PC-3 (cell line): ENCODE results near the gene RAX. TPM values are rescaled to one million over a fixed set of nuclear protein-coding genes. Genes with fewer than 3 reads are reported as not detected.

ENCODE experiments used
- ATAC-seq: fragments of 200-7000 bp; cut with Tn5 transposase; 2 replicates; pipeline ENCODE4 v1.9.1; 2020; ENCODE audit warnings: mild to moderate bottlenecking, moderate library complexity
- BruUV-seq: library from RNA; stranded (reverse); fragments of 400-500 nt; replicated peaks from 2 replicates; lab custom pipeline; 2021; lab: Mats Ljungman, UMichigan
- CTCF ChIA-PET: fragments of 300-600 bp; sonication (Branson Sonifier 250); formaldehyde crosslinking; loops from one replicate; lab custom pipeline; 2022; ENCODE audit warnings: antibody characterized with exemption; lab: Charles Lee
- POLR2A ChIA-PET: fragments of 300-600 bp; sonication (Branson Sonifier 250); formaldehyde crosslinking; loops from one replicate; lab custom pipeline; 2022; ENCODE audit warnings: antibody characterized with exemption; ENCODE audit not compliant: unreplicated experiment; lab: Charles Lee
- DNase-seq: peaks from one replicate; pipeline ENCODE4 v3.0.0-alpha.2; 2015
- H2AFZ ChIP-seq: fragments of 300-600 bp; sonication (generic); 2 replicates; pipeline ENCODE4 v1.6.0; 2016; ENCODE audit warnings: antibody characterized with exemption, low read length
- H3F3A ChIP-seq: fragments of 300-600 bp; sonication (generic); one replicate; pipeline ENCODE4 v1.6.0; 2017; ENCODE audit warnings: antibody characterized with exemption, low read length, control low read depth, mild to moderate bottlenecking; ENCODE audit not compliant: unreplicated experiment
- H3K27ac ChIP-seq: fragments of 300-600 bp; sonication (generic); 2 replicates; pipeline ENCODE4 v1.5.1; 2016; ENCODE audit warnings: mild to moderate bottlenecking, low read length
- H3K27me3 ChIP-seq: fragments of 300-600 bp; sonication (generic); 2 replicates; pipeline ENCODE4 v1.6.1; 2016; ENCODE audit warnings: low read length, mixed read lengths
- H3K36me3 ChIP-seq: fragments of 300-600 bp; sonication (generic); 2 replicates; pipeline ENCODE4 v1.6.1; 2016; ENCODE audit warnings: low read depth, mixed run types, low read length, mixed read lengths
- H3K4me1 ChIP-seq: fragments of 300-600 bp; sonication (generic); 2 replicates; pipeline ENCODE4 v1.5.1; 2016; ENCODE audit warnings: low read length; ENCODE audit not compliant: insufficient read depth
- H3K4me2 ChIP-seq: fragments of 300-600 bp; sonication (generic); 2 replicates; pipeline ENCODE4 v1.6.0; 2016; ENCODE audit warnings: low read length
- H3K4me3 ChIP-seq: fragments of 300-600 bp; sonication (generic); 2 replicates; pipeline ENCODE4 v1.5.1; 2016; ENCODE audit warnings: mild to moderate bottlenecking, low read length, mixed read lengths
- H3K79me2 ChIP-seq: fragments of 300-600 bp; sonication (generic); 2 replicates; pipeline ENCODE4 v1.6.1; 2017; ENCODE audit warnings: low read length, mixed read lengths
- H3K9ac ChIP-seq: fragments of 300-600 bp; sonication (generic); 2 replicates; pipeline ENCODE4 v1.6.0; 2016; ENCODE audit warnings: mild to moderate bottlenecking, low read length
- H3K9me2 ChIP-seq: fragments of 300-600 bp; sonication (generic); replicated peaks from 2 replicates; pipeline ENCODE4 v1.6.1; 2016; ENCODE audit warnings: mixed run types, low read length, mixed read lengths
- H3K9me3 ChIP-seq: fragments of 300-600 bp; sonication (generic); 2 replicates; pipeline ENCODE4 v1.6.1; 2016; ENCODE audit warnings: low read length, mixed read lengths
- H4K20me1 ChIP-seq: fragments of 300-600 bp; sonication (generic); 2 replicates; pipeline ENCODE4 v1.6.1; 2016; ENCODE audit warnings: low read length, mixed read lengths
- EZH2 ChIP-seq: fragments of 300-600 bp; sonication (generic); IDR thresholded peaks from one replicate; pipeline ENCODE4 v1.6.1; 2017; ENCODE audit warnings: antibody characterized with exemption, mild to moderate bottlenecking, low read length; ENCODE audit not compliant: unreplicated experiment
- EZH2phosphoT487 ChIP-seq: fragments of 300-600 bp; sonication (generic); IDR thresholded peaks from 2 replicates; pipeline ENCODE4 v1.6.1; 2018; ENCODE audit warnings: mild to moderate bottlenecking, antibody characterized with exemption, low read length, borderline replicate concordance
- intact Hi-C: fragments of 100-400 bp; cut with micrococcal nuclease; formaldehyde crosslinking; loops from 2 replicates; pipeline ENCODE4 v1.9.0; 2023
- total RNA-seq: library from RNA; depleted of rRNA; stranded (reverse); fragments of >200 nt; gene quantifications from 2 replicates; pipeline ENCODE4 v1.2.3, GENCODE V29; 2014
- TF ChIP-seq, protein P1 (sequence below): fragments of 300-600 bp; sonication (generic); conservative IDR thresholded peaks from 2 replicates; pipeline ENCODE4 v1.5.1; 2017; ENCODE audit warnings: antibody characterized with exemption, low read depth, mild to moderate bottlenecking, low read length

Gene RAX
- total RNA-seq, 1 experiment from 2014 or later, result not detected

DNA sequence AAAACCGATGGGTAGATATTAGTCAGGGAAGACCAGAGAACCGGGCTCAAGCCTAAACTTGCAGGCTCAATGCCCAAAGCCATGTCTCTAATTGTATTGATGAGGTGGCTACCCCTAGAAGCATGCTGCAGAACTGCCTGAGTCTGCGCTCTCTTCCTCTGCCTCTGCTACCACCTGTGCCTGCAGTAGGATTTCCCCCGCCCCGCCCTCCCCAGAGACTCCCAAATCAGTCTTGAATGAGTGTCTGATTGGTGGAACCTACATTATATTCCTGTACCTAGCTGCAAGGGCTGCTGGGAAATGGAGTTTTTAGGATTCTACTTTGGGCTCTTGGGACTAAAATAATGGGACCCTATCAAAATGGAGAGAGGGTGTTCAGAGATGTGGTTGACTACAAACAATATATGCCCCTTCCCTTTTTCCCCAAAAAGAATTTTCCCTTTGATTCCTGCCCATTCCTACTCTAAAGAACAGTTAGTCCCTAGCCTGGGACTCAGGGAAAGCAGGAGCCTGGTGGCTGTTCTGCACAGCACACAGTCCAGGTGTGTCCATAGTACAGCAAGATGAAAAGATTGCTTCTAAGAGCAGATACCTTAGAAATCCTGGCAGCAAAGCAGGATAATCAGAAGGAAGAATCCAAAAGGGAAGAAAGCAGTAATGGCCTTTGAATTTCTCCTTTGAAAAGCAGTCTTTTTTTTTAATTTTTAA, 40.8 kb downstream of the RAX start:
- Histone ChIP-seq H3K27me3 (0 out of 2 replicates have a peak, but pooled peaks cover 3% of the 10 kb centered on the region), H3K36me3 (no peaks in the 10 kb centered on the region), H3K4me2 (no peak overlapping the region), H3F3A (no peaks in the 10 kb centered on the region), H3K9ac (no peak overlapping the region), H3K4me1 (peaks cover 24% of the 10 kb centered on the region), H3K27ac (no peak overlapping the region), H3K79me2 (no peaks in the 10 kb centered on the region), H4K20me1 (no peaks in the 10 kb centered on the region), H3K4me3 (no peak overlapping the region), H3K9me2 (no peaks in the 10 kb centered on the region), H2AFZ (no peak overlapping the region), H3K9me3 (no peaks in the 10 kb centered on the region)
- ATAC-seq (no peak), DNase-seq (no peak)
- POLR2A ChIA-PET, result no interaction called here
- no TSS peak for BruUV-seq
- intact Hi-C loops, result no loop called here
- CTCF ChIA-PET, result interaction anchor here (0.6 kb wide), 1 partner anchor 31 kb away, joined by 3 read pairs; no protein-coding TSS in a partner anchor
- no peak for TF ChIP-seq EZH2phosphoT487
- TF ChIP-seq, protein P1, sequence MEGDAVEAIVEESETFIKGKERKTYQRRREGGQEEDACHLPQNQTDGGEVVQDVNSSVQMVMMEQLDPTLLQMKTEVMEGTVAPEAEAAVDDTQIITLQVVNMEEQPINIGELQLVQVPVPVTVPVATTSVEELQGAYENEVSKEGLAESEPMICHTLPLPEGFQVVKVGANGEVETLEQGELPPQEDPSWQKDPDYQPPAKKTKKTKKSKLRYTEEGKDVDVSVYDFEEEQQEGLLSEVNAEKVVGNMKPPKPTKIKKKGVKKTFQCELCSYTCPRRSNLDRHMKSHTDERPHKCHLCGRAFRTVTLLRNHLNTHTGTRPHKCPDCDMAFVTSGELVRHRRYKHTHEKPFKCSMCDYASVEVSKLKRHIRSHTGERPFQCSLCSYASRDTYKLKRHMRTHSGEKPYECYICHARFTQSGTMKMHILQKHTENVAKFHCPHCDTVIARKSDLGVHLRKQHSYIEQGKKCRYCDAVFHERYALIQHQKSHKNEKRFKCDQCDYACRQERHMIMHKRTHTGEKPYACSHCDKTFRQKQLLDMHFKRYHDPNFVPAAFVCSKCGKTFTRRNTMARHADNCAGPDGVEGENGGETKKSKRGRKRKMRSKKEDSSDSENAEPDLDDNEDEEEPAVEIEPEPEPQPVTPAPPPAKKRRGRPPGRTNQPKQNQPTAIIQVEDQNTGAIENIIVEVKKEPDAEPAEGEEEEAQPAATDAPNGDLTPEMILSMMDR, result no peak
- TF ChIP-seq EZH2, result no peak

DNA sequence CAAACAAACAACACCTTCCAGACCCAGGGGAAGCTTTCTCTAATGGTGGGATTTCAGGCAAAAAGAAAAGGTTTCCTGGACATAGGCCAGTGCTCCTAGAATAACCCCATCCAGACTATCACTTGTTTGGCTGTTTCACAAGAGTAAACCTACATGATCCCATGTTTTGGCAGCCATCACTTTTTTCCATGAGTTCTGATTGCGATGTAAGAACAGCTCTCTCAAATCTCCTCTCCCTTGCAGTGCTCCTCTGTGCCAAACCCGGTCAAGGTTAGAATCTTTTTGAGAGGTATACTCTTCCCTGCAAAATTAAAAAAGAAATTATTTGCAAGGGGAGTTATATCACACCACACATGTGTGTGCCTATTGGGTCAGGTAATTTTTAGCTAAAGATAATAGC, 41.4 kb downstream of the RAX start:
- POLR2A ChIA-PET, result no interaction called here
- no peaks in the 10 kb centered on the region for H3K36me3 ChIP-seq
- no peak for TF ChIP-seq EZH2phosphoT487
- TF ChIP-seq EZH2, result no peak
- TF ChIP-seq, protein P1, result no peak
- no TSS peak for BruUV-seq
- H4K20me1 ChIP-seq, result no peaks in the 10 kb centered on the region
- H3K27me3 ChIP-seq, result 0 out of 2 replicates have a peak, but pooled peaks cover 3% of the 10 kb centered on the region
- no peaks in the 10 kb centered on the region for H3K9me3 ChIP-seq
- no peak overlapping the region for H3K4me3 ChIP-seq
- intact Hi-C loops, result no loop called here
- CTCF ChIA-PET, result interaction anchor here (0.6 kb wide), 1 partner anchor 30 kb away, joined by 3 read pairs; no protein-coding TSS in a partner anchor
- DNase-seq, result no peak
- peaks cover 24% of the 10 kb centered on the region for H3K4me1 ChIP-seq
- no peak overlapping the region for H2AFZ ChIP-seq
- H3K79me2 ChIP-seq, result no peaks in the 10 kb centered on the region
- no peaks in the 10 kb centered on the region for H3F3A ChIP-seq
- ATAC-seq, result no peak
- no peak overlapping the region for H3K27ac ChIP-seq
- no peak overlapping the region for H3K4me2 ChIP-seq
- H3K9ac ChIP-seq, result no peak overlapping the region
- no peaks in the 10 kb centered on the region for H3K9me2 ChIP-seq

DNA sequence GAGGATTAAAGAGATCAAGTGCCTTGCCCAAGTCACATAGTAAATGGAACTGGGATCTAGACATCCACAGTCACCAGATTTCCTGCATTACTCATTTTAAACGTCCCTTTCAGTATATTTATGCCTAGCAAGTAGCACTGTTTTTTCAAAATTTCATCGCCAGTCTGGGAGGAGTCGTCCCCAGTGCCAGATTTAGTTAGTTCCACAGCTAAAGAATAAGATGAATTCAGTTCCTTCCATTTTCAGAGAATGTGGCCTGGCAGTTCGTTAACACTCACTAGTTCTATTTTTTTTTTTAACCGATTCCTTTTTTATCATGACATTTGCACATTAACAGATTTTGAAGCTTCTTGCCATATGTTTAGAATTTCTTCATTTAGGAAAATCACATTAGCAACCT, 42.1 kb downstream of the RAX start:
- H2AFZ ChIP-seq, result no peak overlapping the region
- BruUV-seq, result no TSS peak
- H3K9ac ChIP-seq, result no peak overlapping the region
- H3K4me2 ChIP-seq, result no peak overlapping the region
- TF ChIP-seq, protein P1, result no peak
- no peak for TF ChIP-seq EZH2phosphoT487
- TF ChIP-seq EZH2, result no peak
- H3K4me1 ChIP-seq, result peaks cover 24% of the 10 kb centered on the region
- CTCF ChIA-PET, result no interaction called here
- no peaks in the 10 kb centered on the region for H3K9me2 ChIP-seq
- intact Hi-C loops, result no loop called here
- POLR2A ChIA-PET, result no interaction called here
- no peaks in the 10 kb centered on the region for H4K20me1 ChIP-seq
- DNase-seq (no peak), ATAC-seq (no peak)
- H3K79me2 ChIP-seq, result no peaks in the 10 kb centered on the region
- H3K27ac ChIP-seq, result no peak overlapping the region
- H3K27me3 ChIP-seq, result 0 out of 2 replicates have a peak, but pooled peaks cover 3% of the 10 kb centered on the region
- no peaks in the 10 kb centered on the region for H3K9me3 ChIP-seq
- H3K36me3 ChIP-seq, result no peaks in the 10 kb centered on the region
- no peaks in the 10 kb centered on the region for H3F3A ChIP-seq
- no peak overlapping the region for H3K4me3 ChIP-seq
